Activated CD8-positive, alpha-beta T cell treated with anti-CD3 and anti-CD28 coated beads for 36 hours (primary cell): ENCODE measurements around the gene MIPOL1. TPM values are rescaled to one million over a fixed set of nuclear protein-coding genes. Genes with fewer than 3 reads are reported as not detected.

Experiments used
- ATAC-seq: fragments of 200-7000 bp; cut with Tn5 transposase; one replicate; pipeline ENCODE4 v1.10.0; 2021; ENCODE audit warnings: mild to moderate bottlenecking, moderate library complexity
- CTCF ChIA-PET: fragments of 350-600 bp; sonication (Branson Sonifier 250); formaldehyde crosslinking; loops from one replicate; lab custom pipeline; 2021; ENCODE audit warnings: antibody characterized with exemption; lab: Charles Lee
- POLR2A ChIA-PET: fragments of 350-600 bp; sonication (Branson Sonifier 250); formaldehyde crosslinking; loops from one replicate; lab custom pipeline; 2021; ENCODE audit warnings: antibody characterized with exemption; lab: Charles Lee
- DNase-seq: peaks from one replicate; pipeline ENCODE4 v3.0.0-alpha.2; 2020
- H3K27ac Mint-ChIP-seq: one replicate; pipeline ENCODE4 v1.8.0; 2021; ENCODE audit warnings: mild to moderate bottlenecking, mixed read lengths
- H3K27me3 Mint-ChIP-seq: one replicate; pipeline ENCODE4 v1.8.0; 2021; ENCODE audit warnings: mixed read lengths
- H3K36me3 Mint-ChIP-seq: one replicate; pipeline ENCODE4 v1.8.0; 2021; ENCODE audit warnings: low read depth, mixed read lengths
- H3K4me1 Mint-ChIP-seq: one replicate; pipeline ENCODE4 v1.8.0; 2021; ENCODE audit warnings: low read depth, mixed read lengths
- H3K4me3 Mint-ChIP-seq: one replicate; pipeline ENCODE4 v1.8.0; 2021; ENCODE audit warnings: mild to moderate bottlenecking, moderate library complexity, mixed read lengths
- H3K9me3 Mint-ChIP-seq: one replicate; pipeline ENCODE4 v1.8.0; 2021; ENCODE audit warnings: mixed read lengths
- CTCF ChIP-seq: fragments of 200-600 bp; IDR thresholded peaks from one replicate; pipeline ENCODE4 v1.8.0; 2022; ENCODE audit warnings: antibody characterized with exemption, mild to moderate bottlenecking
- intact Hi-C: fragments of 100-400 bp; cut with micrococcal nuclease; formaldehyde crosslinking; loops from one replicate; pipeline ENCODE4 v1.10.0; 2022
- total RNA-seq, 2 experiments: library from RNA; stranded (reverse); gene quantifications; one replicate each; pipeline ENCODE4 v1.2.3, GENCODE V29; 2021

MIPOL1 gene
- total RNA-seq, 2 experiments from 2014 or later: not detected

GRCh38 chr14:37558740-37559139 is 361.0 kb downstream of the MIPOL1 start:
- no peak overlapping the region for H3K27ac Mint-ChIP-seq
- intact Hi-C loops: no loop called here
- no peak overlapping the region for H3K4me3 Mint-ChIP-seq
- ChIA-PET CTCF (no interaction called here), POLR2A (no interaction called here)
- H3K27me3 Mint-ChIP-seq: no peaks in the 10 kb centered on the region
- no peak for TF ChIP-seq CTCF
- no peaks in the 10 kb centered on the region for H3K4me1 Mint-ChIP-seq
- H3K36me3 Mint-ChIP-seq: peaks cover 2% of the 10 kb centered on the region
- H3K9me3 Mint-ChIP-seq: peaks cover 7% of the 10 kb centered on the region
- ATAC-seq: no peak
- DNase-seq: no peak

GRCh38 chr14:37559386-37559785 is 361.6 kb downstream of the MIPOL1 start:
- TF ChIP-seq CTCF: no peak
- no peaks in the 10 kb centered on the region for H3K27me3 Mint-ChIP-seq
- POLR2A ChIA-PET: no interaction called here
- DNase-seq: no peak
- peaks cover 2% of the 10 kb centered on the region for H3K36me3 Mint-ChIP-seq
- H3K4me1 Mint-ChIP-seq: no peaks in the 10 kb centered on the region
- CTCF ChIA-PET: no interaction called here
- H3K9me3 Mint-ChIP-seq: peaks cover 7% of the 10 kb centered on the region
- ATAC-seq: no peak
- intact Hi-C loops: no loop called here
- H3K4me3 Mint-ChIP-seq: no peak overlapping the region
- H3K27ac Mint-ChIP-seq: no peak overlapping the region

GRCh38 chr14:37563189-37563588 is 365.5 kb downstream of the MIPOL1 start:
- intact Hi-C loops: no loop called here
- CTCF ChIA-PET: no interaction called here
- peaks cover 2% of the 10 kb centered on the region for H3K9me3 Mint-ChIP-seq
- no peak overlapping the region for H3K4me3 Mint-ChIP-seq
- no peak for TF ChIP-seq CTCF
- DNase-seq (no peak), ATAC-seq (no peak)
- H3K4me1 Mint-ChIP-seq: no peaks in the 10 kb centered on the region
- POLR2A ChIA-PET: no interaction called here
- no peak overlapping the region for H3K27ac Mint-ChIP-seq
- H3K36me3 Mint-ChIP-seq: no peaks in the 10 kb centered on the region
- H3K27me3 Mint-ChIP-seq: no peaks in the 10 kb centered on the region

- TF ChIP-seq CTCF: no peak
- DNase-seq (no peak), ATAC-seq (no peak)
- Mint-ChIP-seq H3K4me1 (no peaks in the 10 kb centered on the region), H3K36me3 (no peaks in the 10 kb centered on the region), H3K27ac (no peak overlapping the region), H3K27me3 (no peaks in the 10 kb centered on the region), H3K9me3 (peaks cover 2% of the 10 kb centered on the region), H3K4me3 (no peak overlapping the region)
- intact Hi-C loops: no loop called here
- ChIA-PET CTCF (no interaction called here), POLR2A (no interaction called here)
Observed at GRCh38 chr14:37565550-37565949, 367.8 kb downstream of the MIPOL1 start.

- Mint-ChIP-seq H3K9me3 (peaks cover 2% of the 10 kb centered on the region), H3K36me3 (no peaks in the 10 kb centered on the region), H3K27ac (no peak overlapping the region), H3K4me3 (no peak overlapping the region), H3K27me3 (no peaks in the 10 kb centered on the region), H3K4me1 (no peaks in the 10 kb centered on the region)
- POLR2A ChIA-PET: no interaction called here
- CTCF ChIA-PET: no interaction called here
- ATAC-seq (no peak), DNase-seq (no peak)
- intact Hi-C loops: no loop called here
- TF ChIP-seq CTCF: no peak
Observed at GRCh38 chr14:37566811-37567371, 369.2 kb downstream of the MIPOL1 start.
